GM06990 (cell line): ENCODE measurements around the gene TMCC1.
"Not testable (repeated sequence)": the region's sequence is repeated elsewhere in the genome, so short reads cannot be mapped to it uniquely, and the experiment has no call there.

Experiments
- DNase-seq: peaks from one replicate; pipeline ENCODE4 v3.0.0-alpha.2; 2011; ENCODE audit not compliant: insufficient read length; ENCODE audit errors: extremely low read depth
- H3K27me3 ChIP-seq: replicated peaks from 2 replicates; pipeline ENCODE4 v1.6.0; 2011; ENCODE audit warnings: low read length; ENCODE audit not compliant: control insufficient read depth, insufficient read depth
- H3K36me3 ChIP-seq: 2 replicates; pipeline ENCODE4 v1.5.1; 2011; ENCODE audit warnings: low read length; ENCODE audit not compliant: control insufficient read depth, insufficient read depth
- H3K4me3 ChIP-seq: replicated peaks from 2 replicates; pipeline ENCODE4 v1.5.1; 2011; ENCODE audit warnings: low read depth, mild to moderate bottlenecking, control low read depth, low read length
- TF ChIP-seq, protein P1 (sequence below): IDR thresholded peaks from 2 replicates; pipeline ENCODE4 v1.5.1; 2011; ENCODE audit warnings: low read length, control low read depth, mild to moderate bottlenecking, inconsistent platforms; ENCODE audit not compliant: insufficient read depth, poor library complexity, severe bottlenecking

Gene TMCC1

DNA sequence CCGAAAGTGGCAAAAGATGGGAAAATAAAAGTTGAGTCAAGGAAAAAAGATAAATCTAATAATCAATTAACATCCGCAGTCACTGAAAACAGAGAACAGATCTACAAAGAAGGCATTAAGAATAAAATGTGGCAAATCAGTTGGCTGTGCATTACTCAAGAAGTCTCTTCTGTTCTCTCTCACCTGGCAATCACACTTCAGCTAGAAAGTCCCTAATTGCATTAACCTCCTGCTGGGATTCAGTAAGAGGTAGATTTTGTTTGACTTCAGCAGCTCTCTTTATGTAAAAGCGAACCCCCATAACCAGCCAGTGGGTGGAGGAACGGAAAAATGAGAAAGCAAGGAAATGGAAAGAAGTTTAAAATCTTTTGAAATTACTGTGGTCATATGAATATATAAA, 192.3 kb downstream of the TMCC1 start:
- DNase-seq = no peak
- TF ChIP-seq, protein P1, sequence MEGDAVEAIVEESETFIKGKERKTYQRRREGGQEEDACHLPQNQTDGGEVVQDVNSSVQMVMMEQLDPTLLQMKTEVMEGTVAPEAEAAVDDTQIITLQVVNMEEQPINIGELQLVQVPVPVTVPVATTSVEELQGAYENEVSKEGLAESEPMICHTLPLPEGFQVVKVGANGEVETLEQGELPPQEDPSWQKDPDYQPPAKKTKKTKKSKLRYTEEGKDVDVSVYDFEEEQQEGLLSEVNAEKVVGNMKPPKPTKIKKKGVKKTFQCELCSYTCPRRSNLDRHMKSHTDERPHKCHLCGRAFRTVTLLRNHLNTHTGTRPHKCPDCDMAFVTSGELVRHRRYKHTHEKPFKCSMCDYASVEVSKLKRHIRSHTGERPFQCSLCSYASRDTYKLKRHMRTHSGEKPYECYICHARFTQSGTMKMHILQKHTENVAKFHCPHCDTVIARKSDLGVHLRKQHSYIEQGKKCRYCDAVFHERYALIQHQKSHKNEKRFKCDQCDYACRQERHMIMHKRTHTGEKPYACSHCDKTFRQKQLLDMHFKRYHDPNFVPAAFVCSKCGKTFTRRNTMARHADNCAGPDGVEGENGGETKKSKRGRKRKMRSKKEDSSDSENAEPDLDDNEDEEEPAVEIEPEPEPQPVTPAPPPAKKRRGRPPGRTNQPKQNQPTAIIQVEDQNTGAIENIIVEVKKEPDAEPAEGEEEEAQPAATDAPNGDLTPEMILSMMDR = no peak
- no peaks in the 10 kb centered on the region for H3K27me3 ChIP-seq

DNA sequence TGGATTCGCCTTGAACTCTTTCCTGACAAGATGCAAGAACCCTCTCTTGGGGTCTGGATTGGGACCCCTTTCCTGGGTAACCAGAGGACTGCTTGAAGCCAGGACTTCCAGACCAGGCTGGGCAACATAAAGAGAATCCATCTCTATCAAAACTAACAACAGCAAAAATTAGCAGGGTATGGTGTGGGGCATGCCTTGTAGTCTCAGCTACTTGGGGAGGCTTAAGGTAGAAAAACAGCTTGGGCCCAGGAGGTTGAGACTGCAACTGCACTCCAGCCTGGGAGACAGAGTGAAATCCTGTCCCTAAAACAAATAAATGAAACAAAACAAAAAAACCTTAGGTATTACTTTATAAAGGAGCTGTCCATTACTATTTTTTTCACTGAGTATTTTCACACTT, 193.9 kb downstream of the TMCC1 start:
- H3K27me3 ChIP-seq = no peaks in the 10 kb centered on the region
- TF ChIP-seq, protein P1 = no peak
- no peak for DNase-seq
- no peak overlapping the region for H3K4me3 ChIP-seq
- no peaks in the 10 kb centered on the region for H3K36me3 ChIP-seq

More for the DNA sequence above, 192.3 kb downstream of the TMCC1 start:
- Histone ChIP-seq H3K4me3 (no peak overlapping the region), H3K36me3 (no peaks in the 10 kb centered on the region)

DNA sequence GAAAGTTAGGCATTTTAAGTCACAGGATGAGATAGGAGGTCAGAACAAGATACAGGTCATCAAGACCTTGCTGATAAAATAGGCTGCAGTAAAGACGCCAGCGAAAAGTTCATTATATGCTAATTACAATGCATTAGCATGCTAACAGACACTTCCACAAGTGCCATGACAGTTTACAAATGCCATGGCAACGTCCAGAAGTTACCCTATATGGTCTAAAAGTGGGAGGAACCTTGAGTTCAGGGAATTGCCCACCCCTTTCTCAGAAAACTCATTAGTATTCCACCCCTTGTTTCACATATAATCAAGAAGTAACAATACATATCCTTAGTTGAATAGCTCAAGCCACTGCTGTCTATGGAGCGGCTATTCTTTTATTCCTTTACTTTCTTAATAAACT, 194.3 kb downstream of the TMCC1 start:
- TF ChIP-seq, protein P1 = no peak
- no peak overlapping the region for H3K4me3 ChIP-seq
- H3K27me3 ChIP-seq = no peaks in the 10 kb centered on the region
- no peaks in the 10 kb centered on the region for H3K36me3 ChIP-seq
- no peak for DNase-seq

DNA sequence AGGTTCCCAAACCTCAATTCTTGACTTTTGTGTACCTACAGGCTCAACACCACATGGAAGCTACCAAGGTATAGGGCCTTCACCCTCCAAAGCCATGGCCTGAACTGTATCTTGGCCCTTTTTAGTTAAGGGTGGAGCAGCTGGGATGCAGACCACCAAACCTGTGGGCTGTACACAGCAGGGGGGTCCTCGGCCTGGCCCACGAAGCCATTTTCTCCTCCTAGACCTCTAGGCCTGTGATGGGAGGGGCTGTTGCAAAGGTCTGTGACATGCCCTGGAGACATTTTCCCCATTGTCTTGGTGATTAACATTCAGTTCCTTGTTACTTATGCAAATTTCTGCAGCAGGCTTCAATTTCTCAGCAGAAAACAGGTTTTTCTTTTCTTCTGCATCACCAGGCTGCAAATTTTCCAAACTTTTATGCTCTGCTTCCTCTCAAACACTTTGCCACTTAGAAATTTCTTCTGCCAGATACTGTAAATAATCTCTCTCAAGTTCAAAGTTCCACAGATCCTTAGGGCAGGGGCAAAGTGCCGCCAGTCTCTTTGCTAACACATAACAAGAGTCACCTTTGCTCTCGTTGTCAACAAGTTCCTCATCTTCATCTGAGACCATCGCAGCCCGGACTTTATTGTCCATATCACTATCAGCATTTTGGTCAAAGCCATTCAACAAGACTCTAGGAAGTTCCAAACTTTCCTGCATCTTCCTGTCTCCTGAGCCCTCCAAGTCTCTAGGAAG, 196.1 kb downstream of the TMCC1 start:
- TF ChIP-seq, protein P1 = no peak
- no peak for DNase-seq
- H3K36me3 ChIP-seq = no peaks in the 10 kb centered on the region
- no peaks in the 10 kb centered on the region for H3K27me3 ChIP-seq
- no peak overlapping the region for H3K4me3 ChIP-seq

DNA sequence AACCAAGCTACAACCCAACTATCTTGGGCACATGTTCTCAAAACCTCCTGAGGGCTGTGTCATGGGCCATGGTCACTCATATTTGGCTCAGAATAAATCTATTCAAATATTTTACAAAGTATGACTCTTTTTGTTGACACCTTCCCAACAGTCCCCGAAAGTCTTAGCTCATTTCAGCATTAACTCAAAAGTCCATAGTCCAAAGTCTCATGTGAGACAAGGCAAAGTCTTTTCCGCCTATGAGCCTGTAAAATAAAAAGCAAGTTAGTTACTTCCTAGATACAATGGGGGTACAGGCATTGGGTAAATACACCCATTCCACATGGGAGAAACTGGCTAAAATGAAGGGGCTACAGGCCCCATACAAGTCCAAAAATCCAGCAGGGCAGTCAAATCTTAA, 197.1 kb downstream of the TMCC1 start:
- H3K4me3 ChIP-seq, DNase-seq, H3K36me3 ChIP-seq, H3K27me3 ChIP-seq: not testable (repeated sequence)

DNA sequence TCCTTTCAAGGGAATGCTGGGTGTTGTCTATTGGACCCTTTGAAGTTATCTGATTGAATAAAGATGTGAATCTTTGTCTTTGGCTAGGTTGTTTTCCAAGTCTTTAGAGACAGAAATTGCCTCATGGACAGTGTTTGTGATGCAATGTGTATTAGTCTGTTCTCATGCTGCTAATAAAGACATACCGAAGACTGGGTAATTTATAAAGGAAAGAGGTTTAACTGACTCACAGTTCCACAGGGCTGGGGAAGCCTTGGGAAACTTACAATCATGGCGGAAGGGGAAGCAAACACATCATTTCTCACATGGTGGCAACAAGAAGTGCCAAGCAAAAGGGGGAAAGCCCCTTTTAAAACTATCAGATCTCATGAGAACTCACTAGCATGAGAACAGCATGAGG, 198.3 kb downstream of the TMCC1 start:
- no peaks in the 10 kb centered on the region for H3K27me3 ChIP-seq
- H3K36me3 ChIP-seq = no peaks in the 10 kb centered on the region
- no peak overlapping the region for H3K4me3 ChIP-seq
- DNase-seq = no peak
- TF ChIP-seq, protein P1 = no peak
